RCC 7860 (cell line): ENCODE results near the gene ACSL6.

Experiments used
- DNase-seq: peaks from one replicate; pipeline ENCODE4 v3.0.0-alpha.2; 2015; ENCODE audit warnings: low spot score
- FAIRE-seq: peaks from 2 replicates; lab custom pipeline; 2012; peaks lifted over from hg19 to GRCh38; lab: Jason Lieb, UNC

ACSL6 gene

GRCh38 chr5:132049559-132049958 is 38.1 kb upstream of the ACSL6 start:
- no peak for DNase-seq
- FAIRE-seq: no peak

GRCh38 chr5:132049093-132049492 is 37.6 kb upstream of the ACSL6 start:
- no peak for FAIRE-seq
- no peak for DNase-seq

- DNase-seq (no peak), FAIRE-seq (no peak)
Observed at GRCh38 chr5:132046880-132047299, 35.4 kb upstream of the ACSL6 start.

- FAIRE-seq (no peak), DNase-seq (no peak)
Observed at GRCh38 chr5:132044207-132044606, 32.7 kb upstream of the ACSL6 start.

- DNase-seq (no peak), FAIRE-seq (no peak)
Observed at GRCh38 chr5:132037353-132037752, 25.9 kb upstream of the ACSL6 start.

- FAIRE-seq (no peak), DNase-seq (no peak)
Observed at GRCh38 chr5:132033122-132033521, 21.7 kb upstream of the ACSL6 start.

- no peak for DNase-seq
- FAIRE-seq: no peak
Observed at GRCh38 chr5:132032196-132032595, 20.7 kb upstream of the ACSL6 start.

- no peak for DNase-seq
- FAIRE-seq: no peak
Observed at GRCh38 chr5:132030610-132031009, 19.2 kb upstream of the ACSL6 start.

- DNase-seq: no peak
- no peak for FAIRE-seq
Observed at GRCh38 chr5:132029609-132030330, 18.3 kb upstream of the ACSL6 start.

GRCh38 chr5:132027027-132027426 is 15.6 kb upstream of the ACSL6 start:
- DNase-seq (no peak), FAIRE-seq (no peak)

GRCh38 chr5:132026516-132027008 is 15.1 kb upstream of the ACSL6 start:
- FAIRE-seq: no peak
- no peak for DNase-seq

GRCh38 chr5:132025403-132025971 is 14.0 kb upstream of the ACSL6 start:
- FAIRE-seq: no peak
- no peak for DNase-seq

- FAIRE-seq: no peak
Observed at GRCh38 chr5:132024789-132025402, 13.4 kb upstream of the ACSL6 start.

GRCh38 chr5:132024117-132024435 is 12.6 kb upstream of the ACSL6 start:
- DNase-seq: no peak
- FAIRE-seq: no peak

More at GRCh38 chr5:132024789-132025402, 13.4 kb upstream of the ACSL6 start:
- no peak for DNase-seq

- DNase-seq (no peak), FAIRE-seq (no peak)
Observed at GRCh38 chr5:132023258-132024116, 12.0 kb upstream of the ACSL6 start.

- no peak for FAIRE-seq
- no peak for DNase-seq
Observed at GRCh38 chr5:132022737-132023136, 11.3 kb upstream of the ACSL6 start.

GRCh38 chr5:132021654-132022053 is 10.2 kb upstream of the ACSL6 start:
- no peak for DNase-seq
- FAIRE-seq: peak; percentile 7

GRCh38 chr5:132020568-132021339 is 9.3 kb upstream of the ACSL6 start:
- no peak for DNase-seq
- no peak for FAIRE-seq

GRCh38 chr5:132019857-132020555 is 8.5 kb upstream of the ACSL6 start:
- FAIRE-seq (no peak), DNase-seq (no peak)

- FAIRE-seq: no peak
- DNase-seq: no peak
Observed at GRCh38 chr5:132019337-132019736, 7.9 kb upstream of the ACSL6 start.
